ENCODE results near the gene PLEKHG3.

Gene PLEKHG3

GRCh38 chr14:64792871-64793560 is 88.8 kb downstream of the PLEKHG3 start:
- no peak for DNase-seq

GRCh38 chr14:64795211-64795610 is 91.0 kb downstream of the PLEKHG3 start:
- DNase-seq: no peak

GRCh38 chr14:64795921-64796320 is 91.7 kb downstream of the PLEKHG3 start:
- no peak for DNase-seq

- no peak for DNase-seq
Measured at GRCh38 chr14:64796369-64796768, 92.1 kb downstream of the PLEKHG3 start.

GRCh38 chr14:64799555-64799954 is 95.3 kb downstream of the PLEKHG3 start:
- DNase-seq: no peak

Measured in stimulated activated naive CD4-positive, alpha-beta T cell treated with Interleukin-2 at 50 U/mL for 16 hours (primary cell).